ENCODE results near the gene MMRN1. TPM values are rescaled to one million over a fixed set of nuclear protein-coding genes. Genes with fewer than 3 reads are reported as not detected.

MMRN1 gene
- total and polyA plus RNA-seq, 2 of the 8 experiments (the other 6 are each of a cell fraction or from before 2014, with no cell fraction given) = not detected

- Histone ChIP-seq H2BK15ac (ENCODE audit: low read length) (no peak overlapping the region), H3K56ac (replicated peaks; ENCODE audit: insufficient read length, low read depth, low read length) (no peak overlapping the region), H3K36me3 (ENCODE audit: control insufficient read depth in 2 of 4, insufficient read depth in 4 of 4, low read length in 3 of 4) (no peaks in the 10 kb centered on the region), H2BK20ac (ENCODE audit: low read length) (no peak overlapping the region), H3K14ac (ENCODE audit: insufficient read length) (no peak overlapping the region), H2AK5ac (ENCODE audit: low read depth, low read length) (no peak overlapping the region), H3K27ac (ENCODE audit: low read depth, low read length) (no peak overlapping the region), H3K18ac (ENCODE audit: extremely low read depth, low read length) (no peak overlapping the region), H2BK12ac (ENCODE audit: low read depth, low read length) (no peak overlapping the region), H2BK5ac (ENCODE audit: low read depth, low read length) (no peak overlapping the region), H4K20me1 (replicated peaks in 1 of 2; ENCODE audit: control insufficient read depth in 1 of 2, insufficient read depth in 2 of 2, low read length in 2 of 2) (no peaks in the 10 kb centered on the region), H3K23me2 (ENCODE audit: low read depth, low read length) (no peaks in the 10 kb centered on the region; the same call in 1 of the 2 replicates), H2AFZ (ENCODE audit: low read length) (no peak overlapping the region), H3K79me1 (ENCODE audit: low read depth, low read length) (no peaks in the 10 kb centered on the region), H3K4me2 (ENCODE audit: insufficient read depth in 1 of 2, low read depth in 2 of 2, low read length in 2 of 2) (no peak overlapping the region), H3K79me2 (ENCODE audit: control insufficient read depth in 1 of 2, insufficient read depth in 2 of 2, low read length in 2 of 2) (no peaks in the 10 kb centered on the region), H2BK120ac (replicated peaks; ENCODE audit: low read depth, low read length) (no peak overlapping the region), H3K4me1 (replicated peaks in 1 of 4; ENCODE audit: control insufficient read depth in 3 of 4, insufficient read depth in 4 of 4, low read length in 3 of 4) (peaks cover 0 to 3% (median 0%) of the 10 kb centered on the region in 4 experiments; a peak in 2 of 7 replicates), H3K4ac (replicated peaks; ENCODE audit: insufficient read length, low read depth, low read length) (no peak overlapping the region), H3K9ac (replicated peaks in 1 of 4; ENCODE audit: extremely low read depth in 1 of 4, low read depth in 3 of 4, low read length in 3 of 4) (no peak overlapping the region), H4K5ac (ENCODE audit: insufficient read length, low read depth, low read length) (no peak overlapping the region), H4K91ac (replicated peaks; ENCODE audit: insufficient read length, low read length) (no peak overlapping the region), H3K27me3 (replicated peaks in 1 of 4; ENCODE audit: control insufficient read depth in 3 of 4, extremely low read depth in 1 of 4, insufficient read depth in 3 of 4, low read length in 3 of 4) (no peaks in the 10 kb centered on the region), H3K9me3 (ENCODE audit: insufficient read depth in 2 of 2, low read depth in 1 of 2, low read length in 1 of 2) (no peaks in the 10 kb centered on the region), H4K8ac (ENCODE audit: extremely low read depth, insufficient read depth, low read length) (no peak overlapping the region), H3K23ac (ENCODE audit: insufficient read length) (no peak overlapping the region), H3K4me3 (ENCODE audit: extremely low read depth in 1 of 4, insufficient read depth in 2 of 4, low read depth in 3 of 4, low read length in 4 of 4) (no peak overlapping the region)
- POLR2A ChIA-PET (ENCODE audit: partially characterized antibody) = no interaction called here
- peak; percentile 21 to 41 for TF ChIP-seq RAD21 (IDR thresholded peaks at IDR 0.05 in 1 of 2, conservative IDR thresholded peaks at IDR 0.05 in 1 of 2; ENCODE audit: low read depth in 2 of 2, low read length in 2 of 2)
- no peak for TF ChIP-seq EZH2 (IDR thresholded peaks at IDR 0.05; ENCODE audit: low read depth, low read length, severe bottlenecking)
- TF ChIP-seq ATF2 (IDR thresholded peaks at IDR 0.05; ENCODE audit: low read length) = no peak
- no peak for TF ChIP-seq RBBP5 (IDR thresholded peaks at IDR 0.05; ENCODE audit: borderline replicate concordance, low read depth, low read length)
- 85% methylated on average over 6 of the region's 6 CpGs; no CpG with 5 or more reads in 1 of the 2 experiments for WGBS, 2 experiments (ENCODE audit: extremely low coverage in 1 of 2, insufficient coverage in 1 of 2, insufficient read length in 1 of 2, insufficient replicate concordance in 2 of 2, low coverage in 1 of 2, low lambda C conversion rate in 2 of 2, missing lambda C conversion rate in 1 of 2)
- FAIRE-seq = peak; percentile 42
- CTCF ChIA-PET (ENCODE audit: partially characterized antibody) = no interaction called here
- no peak for DNase-seq (ENCODE audit: low read depth in 1 of 2, low spot score in 2 of 2)
Measured at GRCh38 chr4:89998469-89999011, 103.9 kb downstream of the MMRN1 start.
